Ovary (tissue), 9 donors: ENCODE results near the gene TEX38. TPM values are rescaled to one million over a fixed set of nuclear protein-coding genes. Genes with fewer than 3 reads are reported as not detected.
"Not testable (repeated sequence)": the region's sequence is repeated elsewhere in the genome, so short reads cannot be mapped to it uniquely, and the experiment has no call there.

Experiments
- DNase-seq, 5 donors: peaks; one replicate each; pipeline ENCODE4 v3.0.0-alpha.2; 2019 to 2020
- H3K27ac ChIP-seq, 2 donors: fragments of 200-600 bp; one replicate each; pipeline versions ENCODE4 v1.5.1 to v1.8.0; 2019 to 2022
- H3K27me3 ChIP-seq: fragments of 200-600 bp; one replicate; pipeline ENCODE4 v1.8.0; 2022
- H3K36me3 ChIP-seq: fragments of 200-600 bp; sonication (generic); one replicate; pipeline ENCODE4 v1.5.1; 2019
- H3K4me1 ChIP-seq: one replicate; pipeline ENCODE4 v1.8.1; 2013; ENCODE audit warnings: mild to moderate bottlenecking, moderate library complexity; ENCODE audit not compliant: insufficient read depth
- H3K4me3 ChIP-seq: fragments of 200-600 bp; sonication (generic); one replicate; pipeline ENCODE4 v1.5.1; 2017
- H3K9me3 ChIP-seq, 2 donors: fragments of 200-600 bp in 1 of 2; sonication (generic) in 1 of 2; one replicate each; pipeline versions ENCODE4 v1.5.1 to v1.8.1; 2013 to 2019; ENCODE audit warnings: mild to moderate bottlenecking in 1 of 2, moderate library complexity in 1 of 2
- CTCF ChIP-seq, 3 donors: fragments of 450-650 bp in 2 of 3; fragments of 200-600 bp in 1 of 3; IDR thresholded peaks; one replicate each; pipeline versions ENCODE4 v1.5.1 to v1.8.0; 2016 to 2022; ENCODE audit warnings: antibody characterized with exemption in 3 of 3, mild to moderate bottlenecking in 1 of 3
- EP300 ChIP-seq: sonication (generic); formaldehyde crosslinking; IDR thresholded peaks from one replicate; pipeline ENCODE4 v1.6.1; 2017; ENCODE audit warnings: antibody characterized with exemption
- POLR2A ChIP-seq: fragments of 450-650 bp; IDR thresholded peaks from one replicate; pipeline ENCODE4 v1.6.1; 2017; ENCODE audit warnings: antibody characterized with exemption, mild to moderate bottlenecking, moderate library complexity
- WGBS, 3 donors: extraction: QIAGEN DNeasy Blood & Tissue Kit in 1 of 3; methylation state at CpG; one replicate each; pipeline versions ENCODE4 v1.1.5 to v1.1.7; 2013 to 2017; 5-methylcytosine and 5-hydroxymethylcytosine counted together
- intact Hi-C, 4 donors: fragments of 100-400 bp; cut with DNase I; formaldehyde crosslinking; loops; one replicate each; pipeline versions ENCODE4 v1.11.0 to v1.15.1; 2022 to 2023
- polyA plus RNA-seq, 2 donors: library from polyadenylated mRNA; stranded (reverse); fragments of 200-250 nt in 1 of 2; fragments of 350-450 nt in 1 of 2; fragmentation: Illumina TruSeq in 1 of 2; extraction: RNeasy Lipid Tissue Mini Kit (QIAGEN cat#74804) in 1 of 2; gene quantifications; one replicate each; pipeline ENCODE4 v1.2.3, GENCODE V29; 2013 to 2014
- total RNA-seq, 7 donors: library from RNA; depleted of rRNA in 2 of 7; stranded (reverse); fragments of >200 nt in 2 of 7; fragmentation: NEBNext Ultra II Directional in 3 of 7; extraction: Animal tissue kit (Norgen Biotek cat#: 25700) in 3 of 7; gene quantifications; one replicate each; pipeline versions ENCODE4 v1.1.0 to v1.2.4, GENCODE V29; 2016 to 2023
- donor health status: DM: no; HTN: no; CAD: no; lungs with moderate emphysema.
- donor health status: DM: no; HTN: no; CAD: no.
- donor health status: Bipolar disorder and iron deficiency.
- donor health status: DM: yes; HTN: yes; CAD: no.
- donor health status: DM: no; HTN: no; CAD: no.
- donor health status: DM: yes; HTN: yes; CAD: no.

Gene TEX38
- total and polyA plus RNA-seq, 9 donors = 0.08 to 0.45 TPM; not detected in 7

GRCh38 chr1:46717654-46718053, 46.0 kb downstream of the TEX38 start:
- Histone ChIP-seq H3K4me1 (peaks cover 6% of the 10 kb centered on the region), H3K9me3 (no peaks in the 10 kb centered on the region), H3K27ac (no peak overlapping the region), H3K36me3 (no peaks in the 10 kb centered on the region), H3K27me3 (no peaks in the 10 kb centered on the region), H3K4me3 (peak overlapping the region; percentile 96)
- 70 to 80% (median 73%) methylated on average over 9 of the region's 9 CpGs for WGBS, 3 donors
- intact Hi-C loops = no loop called here
- DNase-seq = no peak
- TF ChIP-seq POLR2A (no peak), EP300 (no peak), CTCF (IDR thresholded peaks at IDR 0.05) (no peak)

GRCh38 chr1:46718340-46718726, 46.7 kb downstream of the TEX38 start:
- WGBS, 3 donors = 1 to 3% (median 3%) methylated on average over 12 of the region's 12 CpGs
- H3K9me3 ChIP-seq = no peaks in the 10 kb centered on the region
- H3K27me3 ChIP-seq = no peaks in the 10 kb centered on the region
- H3K36me3 ChIP-seq = no peaks in the 10 kb centered on the region
- H3K27ac ChIP-seq = peak overlapping the region; percentile 61 to 74
- TF ChIP-seq EP300 = no peak
- no peak for TF ChIP-seq CTCF (IDR thresholded peaks at IDR 0.05)
- TF ChIP-seq POLR2A = no peak
- peaks cover 6% of the 10 kb centered on the region for H3K4me1 ChIP-seq
- DNase-seq = no peak
- intact Hi-C loops = no loop called here
- H3K4me3 ChIP-seq = peak overlapping the region; percentile 96

GRCh38 chr1:46718727-46719622, 47.3 kb downstream of the TEX38 start, which contains the start of gene EFCAB14:
EFCAB14 (minus strand) TSS chr1:46719114; CDS start chr1:46718087, 1,027 bp downstream.
- no peaks in the 10 kb centered on the region for H3K36me3 ChIP-seq
- intact Hi-C loops = no loop called here
- TF ChIP-seq POLR2A = peak; percentile 58
- TF ChIP-seq EP300 = no peak
- no peak for TF ChIP-seq CTCF (IDR thresholded peaks at IDR 0.05)

DNA sequence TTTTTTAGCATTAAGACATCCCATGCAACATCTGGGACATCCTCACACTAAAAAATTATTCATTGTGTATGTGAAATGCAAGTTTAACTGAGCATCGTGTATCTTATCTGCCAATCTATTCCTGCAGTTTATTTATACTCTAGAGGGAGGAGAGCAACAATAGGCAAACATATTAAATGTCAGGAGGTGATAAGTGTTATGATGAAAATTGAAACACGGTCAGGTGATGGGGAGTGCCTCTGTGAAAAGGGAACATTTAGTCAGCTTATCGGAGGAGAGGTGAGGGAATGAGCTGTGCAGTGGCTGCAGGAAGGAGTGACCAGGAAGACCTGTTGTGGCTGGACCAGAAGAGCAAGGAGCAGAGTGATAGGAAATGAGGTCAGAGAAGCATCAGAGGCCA, 48.0 kb downstream of the TEX38 start:
- TF ChIP-seq POLR2A (no peak), EP300 (no peak), CTCF (IDR thresholded peaks at IDR 0.05) (no peak)
- H3K36me3 ChIP-seq = no peaks in the 10 kb centered on the region
- H3K27me3 ChIP-seq = no peaks in the 10 kb centered on the region
- intact Hi-C loops = loop anchor here (5.0 to 10.0 kb wide), 5 partner anchors 47 to 305 kb away; partner anchors contain the start of genes MOB3C (in 1 of the 4) and TEX38 (in 1 of the 4)
- no peaks in the 10 kb centered on the region for H3K9me3 ChIP-seq
- H3K4me3 ChIP-seq = no peak overlapping the region
- no peak for DNase-seq
- peaks cover 6% of the 10 kb centered on the region for H3K4me1 ChIP-seq
- WGBS, 3 donors = 18 to 30% (median 20%) methylated on average over 3 of the region's 3 CpGs
- no peak overlapping the region for H3K27ac ChIP-seq

More at GRCh38 chr1:46718727-46719622, 47.3 kb downstream of the TEX38 start, which contains the start of gene EFCAB14:
- Histone ChIP-seq H3K27me3 (no peaks in the 10 kb centered on the region), H3K4me1 (peaks cover 6% of the 10 kb centered on the region), H3K27ac (peak within 1 kb of the TSS; percentile 61 to 74), H3K4me3 (peak within 1 kb of the TSS; percentile 96), H3K9me3 (no peaks in the 10 kb centered on the region)
- peak; percentile 93 to 98 (median 96) for DNase-seq
- 0% methylated on average over 77 to 85 of the region's 85 CpGs for WGBS, 3 donors

GRCh38 chr1:46720319-46720718, 48.7 kb downstream of the TEX38 start:
- H3K27ac ChIP-seq, H3K4me1 ChIP-seq, H3K9me3 ChIP-seq, DNase-seq, H3K27me3 ChIP-seq, H3K36me3 ChIP-seq, H3K4me3 ChIP-seq: not testable (repeated sequence)
- WGBS, 3 donors = 94 to 97% (median 95%) methylated on average over 8 of the region's 8 CpGs
- intact Hi-C loops = loop anchor here (5.0 to 10.0 kb wide), 5 partner anchors 48 to 306 kb away; partner anchors contain the start of genes MOB3C (in 1 of the 4) and TEX38 (in 1 of the 4)
